Activated naive CD4-positive, alpha-beta T cell treated with anti-CD3 and anti-CD28 coated beads for 36 hours (primary cell): Measurements from ENCODE around the gene SPATA9. TPM values are rescaled to one million over a fixed set of nuclear protein-coding genes. Genes with fewer than 3 reads are reported as not detected.

Source experiments
- CTCF ChIA-PET: fragments of 350-600 bp; sonication (Branson Sonifier 250); formaldehyde crosslinking; loops from one replicate; lab custom pipeline; 2021; ENCODE audit warnings: antibody characterized with exemption; lab: Charles Lee
- DNase-seq: peaks from one replicate; pipeline ENCODE4 v3.0.0-alpha.2; 2020
- H3K27ac Mint-ChIP-seq: one replicate; pipeline ENCODE4 v1.8.0; 2021; ENCODE audit warnings: mild to moderate bottlenecking, mixed read lengths
- H3K27me3 Mint-ChIP-seq: one replicate; pipeline ENCODE4 v1.8.0; 2021; ENCODE audit warnings: low read depth, mixed read lengths
- H3K36me3 Mint-ChIP-seq: one replicate; pipeline ENCODE4 v1.8.0; 2021; ENCODE audit warnings: low read depth, mixed read lengths
- H3K4me1 Mint-ChIP-seq: one replicate; pipeline ENCODE4 v1.8.0; 2021; ENCODE audit warnings: low read depth, mixed read lengths
- H3K4me3 Mint-ChIP-seq: one replicate; pipeline ENCODE4 v1.8.0; 2021; ENCODE audit warnings: mild to moderate bottlenecking, moderate library complexity, mixed read lengths
- H3K9me3 Mint-ChIP-seq: one replicate; pipeline ENCODE4 v1.8.0; 2021; ENCODE audit warnings: mixed read lengths
- intact Hi-C: fragments of 100-400 bp; cut with micrococcal nuclease; formaldehyde crosslinking; loops from one replicate; pipeline ENCODE4 v1.15.1; 2023
- total RNA-seq, 2 experiments: library from RNA; stranded (reverse); gene quantifications; one replicate each; pipeline ENCODE4 v1.2.3, GENCODE V29; 2021

SPATA9 gene
- total RNA-seq, 2 experiments from 2014 or later, result not detected

DNA sequence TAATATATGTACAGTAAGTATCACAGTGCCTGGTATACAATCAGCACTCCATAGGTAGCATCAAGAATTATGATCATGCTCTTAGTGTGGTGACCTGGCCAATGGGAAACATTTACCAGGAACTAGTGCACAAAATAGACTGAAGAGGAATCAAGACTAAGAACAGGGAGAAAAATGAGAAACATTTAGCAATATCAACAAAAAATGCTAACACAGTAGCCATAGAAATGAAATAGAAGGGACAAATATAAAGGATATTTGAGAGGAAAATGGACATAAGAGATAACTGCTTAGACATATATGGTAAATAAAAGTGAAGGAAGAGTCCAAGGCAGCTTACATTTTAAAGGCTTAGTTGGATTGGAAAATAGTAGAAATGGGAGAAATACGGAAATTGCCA, 16.5 kb upstream of the SPATA9 start:
- Mint-ChIP-seq H3K27me3 (peaks cover 8% of the 10 kb centered on the region), H3K9me3 (no peaks in the 10 kb centered on the region), H3K4me3 (no peak overlapping the region), H3K4me1 (no peaks in the 10 kb centered on the region), H3K36me3 (no peaks in the 10 kb centered on the region), H3K27ac (no peak overlapping the region)
- DNase-seq, result no peak
- CTCF ChIA-PET, result no interaction called here
- intact Hi-C loops, result no loop called here

- Mint-ChIP-seq H3K4me3 (no peak overlapping the region), H3K27me3 (peaks cover 8% of the 10 kb centered on the region), H3K9me3 (no peaks in the 10 kb centered on the region), H3K4me1 (no peaks in the 10 kb centered on the region), H3K27ac (no peak overlapping the region), H3K36me3 (no peaks in the 10 kb centered on the region)
- CTCF ChIA-PET, result interaction anchor here (0.6 to 1.9 kb wide), 5 partner anchors 32 to 902 kb away, joined by 3 to 6 read pairs (median 3); no protein-coding TSS in a partner anchor
- DNase-seq, result no peak
- intact Hi-C loops, result no loop called here
Measured at GRCh38 chr5:95697781-95698681, 15.2 kb upstream of the SPATA9 start.

DNA sequence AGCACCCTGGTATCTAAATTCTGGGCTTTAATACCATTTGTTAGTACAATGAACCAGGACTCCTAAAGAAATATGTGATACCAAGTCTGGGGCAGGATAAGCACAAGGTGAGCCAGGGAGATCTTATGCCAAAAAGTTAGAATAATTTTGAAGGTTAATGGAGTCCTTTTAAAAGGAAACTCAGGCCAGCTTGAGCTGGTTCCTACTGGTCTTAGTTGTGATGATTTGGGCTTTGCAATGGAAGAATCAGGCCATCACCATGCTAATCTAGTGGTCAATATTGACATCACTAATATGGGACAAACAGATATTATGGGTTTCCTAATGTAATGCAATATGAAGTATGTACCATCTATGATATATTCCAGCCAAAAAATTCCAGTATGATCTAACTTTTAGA, 7.5 kb upstream of the SPATA9 start:
- intact Hi-C loops, result no loop called here
- Mint-ChIP-seq H3K4me1 (no peaks in the 10 kb centered on the region), H3K27ac (no peak overlapping the region)

DNA sequence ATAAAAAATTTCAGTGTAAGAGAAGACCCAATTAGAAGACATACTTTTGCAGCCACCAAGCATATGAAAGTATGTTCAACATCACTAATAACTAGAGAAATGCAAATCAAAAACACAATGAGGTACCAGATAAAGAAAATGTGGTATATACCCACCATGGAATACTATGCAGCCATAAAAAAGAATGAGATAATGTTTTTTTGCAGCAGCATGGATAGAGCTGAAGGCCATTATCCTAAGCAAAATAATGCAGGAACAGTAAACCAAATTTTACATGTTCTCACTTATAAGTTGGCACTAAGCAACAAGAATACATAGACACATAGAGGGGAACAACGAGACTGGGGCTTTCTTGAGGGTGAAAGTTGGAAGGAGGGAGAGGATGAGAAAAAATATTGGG, 6.9 kb upstream of the SPATA9 start:
- no peak overlapping the region for H3K27ac Mint-ChIP-seq
- no peaks in the 10 kb centered on the region for H3K27me3 Mint-ChIP-seq
- H3K4me1 Mint-ChIP-seq, result no peaks in the 10 kb centered on the region
- CTCF ChIA-PET, result no interaction called here
- intact Hi-C loops, result no loop called here
- H3K4me3 Mint-ChIP-seq, result no peak overlapping the region
- peaks cover 5% of the 10 kb centered on the region for H3K9me3 Mint-ChIP-seq
- no peak for DNase-seq
- H3K36me3 Mint-ChIP-seq, result no peaks in the 10 kb centered on the region

More for the DNA sequence above, 7.5 kb upstream of the SPATA9 start:
- DNase-seq, result no peak
- CTCF ChIA-PET, result no interaction called here
- H3K9me3 Mint-ChIP-seq, result peaks cover 5% of the 10 kb centered on the region
- H3K4me3 Mint-ChIP-seq, result no peak overlapping the region
- H3K36me3 Mint-ChIP-seq, result no peaks in the 10 kb centered on the region
- H3K27me3 Mint-ChIP-seq, result no peaks in the 10 kb centered on the region

DNA sequence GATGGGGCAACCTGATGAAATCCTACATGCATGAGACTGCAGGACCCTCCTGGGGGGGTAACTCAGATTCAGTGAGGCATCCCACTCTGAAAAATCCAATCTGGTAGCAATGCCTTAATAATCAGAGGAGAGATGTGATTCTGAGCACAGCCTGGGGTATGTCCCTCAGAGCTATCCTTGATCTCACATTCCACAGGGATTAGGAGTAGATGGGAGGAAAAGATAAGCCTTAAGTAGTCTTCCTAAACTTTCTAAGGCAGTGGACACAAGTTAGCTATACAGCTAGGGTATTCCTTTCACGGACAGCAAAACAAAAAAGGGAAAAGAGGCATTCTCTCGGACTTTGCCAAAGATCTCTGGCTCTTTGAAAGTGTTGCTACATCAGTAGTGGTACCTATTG, 3.9 kb upstream of the SPATA9 start:
- H3K36me3 Mint-ChIP-seq, result no peaks in the 10 kb centered on the region
- H3K9me3 Mint-ChIP-seq, result peaks cover 5% of the 10 kb centered on the region
- H3K4me1 Mint-ChIP-seq, result no peaks in the 10 kb centered on the region
- no peaks in the 10 kb centered on the region for H3K27me3 Mint-ChIP-seq
- no peak overlapping the region for H3K27ac Mint-ChIP-seq
- intact Hi-C loops, result no loop called here
- no peak overlapping the region for H3K4me3 Mint-ChIP-seq
- DNase-seq, result no peak
- CTCF ChIA-PET, result no interaction called here

GRCh38 chr5:95684361-95684760, 1.6 kb upstream of the SPATA9 start:
- DNase-seq, result no peak
- CTCF ChIA-PET, result no interaction called here
- Mint-ChIP-seq H3K4me3 (no peak overlapping the region), H3K9me3 (no peaks in the 10 kb centered on the region), H3K4me1 (no peaks in the 10 kb centered on the region), H3K36me3 (no peaks in the 10 kb centered on the region), H3K27me3 (peaks cover 2% of the 10 kb centered on the region), H3K27ac (no peak overlapping the region)
- intact Hi-C loops, result no loop called here

- H3K4me1 Mint-ChIP-seq, result no peaks in the 10 kb centered on the region
- peaks cover 3% of the 10 kb centered on the region for H3K27me3 Mint-ChIP-seq
- CTCF ChIA-PET, result interaction anchor here (0.6 to 2.0 kb wide), 2 partner anchors 9 to 81 kb away, joined by 3 to 9 read pairs; no protein-coding TSS in a partner anchor
- no peaks in the 10 kb centered on the region for H3K9me3 Mint-ChIP-seq
- no peak for DNase-seq
- H3K36me3 Mint-ChIP-seq, result no peaks in the 10 kb centered on the region
- intact Hi-C loops, result no loop called here
- H3K4me3 Mint-ChIP-seq, result no peak overlapping the region
- H3K27ac Mint-ChIP-seq, result no peak overlapping the region
Measured at GRCh38 chr5:95673081-95673480, 9.7 kb downstream of the SPATA9 start.

DNA sequence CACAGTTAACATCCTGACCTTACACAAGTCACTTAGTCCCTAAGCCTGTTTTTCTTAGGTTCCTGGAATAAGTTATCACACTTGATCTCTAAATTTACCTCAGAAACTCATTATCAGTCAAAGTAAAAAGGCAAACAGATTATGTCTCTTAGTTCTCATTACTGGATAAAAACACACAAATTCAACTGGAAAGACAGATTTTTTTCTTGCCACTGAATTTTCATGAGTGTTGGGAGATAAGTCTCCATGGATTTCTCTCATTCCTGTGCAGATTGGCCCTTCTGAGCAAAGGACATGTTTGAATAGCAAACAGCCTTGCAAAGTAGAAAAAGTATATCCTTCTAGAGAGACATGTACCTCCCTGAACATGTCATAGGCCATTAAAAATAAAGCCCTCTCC, 10.2 kb downstream of the SPATA9 start:
- Mint-ChIP-seq H3K9me3 (no peaks in the 10 kb centered on the region), H3K4me3 (no peak overlapping the region), H3K36me3 (no peaks in the 10 kb centered on the region), H3K27me3 (peaks cover 3% of the 10 kb centered on the region), H3K27ac (no peak overlapping the region), H3K4me1 (no peaks in the 10 kb centered on the region)
- no peak for DNase-seq
- intact Hi-C loops, result no loop called here
- CTCF ChIA-PET, result interaction anchor here (1.0 to 1.5 kb wide), 2 partner anchors 109 to 174 kb away, joined by 3 to 6 read pairs; no protein-coding TSS in a partner anchor

GRCh38 chr5:95671826-95672225, 11.0 kb downstream of the SPATA9 start:
- Mint-ChIP-seq H3K36me3 (no peaks in the 10 kb centered on the region), H3K27ac (no peak overlapping the region), H3K9me3 (no peaks in the 10 kb centered on the region), H3K27me3 (peaks cover under 1% of the 10 kb centered on the region), H3K4me1 (no peaks in the 10 kb centered on the region), H3K4me3 (no peak overlapping the region)
- intact Hi-C loops, result no loop called here
- CTCF ChIA-PET, result interaction anchor here (0.7 to 1.5 kb wide), 4 partner anchors 77 to 189 kb away, joined by 3 to 6 read pairs (median 4); no protein-coding TSS in a partner anchor
- no peak for DNase-seq

- CTCF ChIA-PET, result interaction anchor here (0.9 to 1.5 kb wide), 2 partner anchors 11 to 111 kb away, joined by 3 to 7 read pairs; no protein-coding TSS in a partner anchor
- DNase-seq, result no peak
- no peaks in the 10 kb centered on the region for H3K4me1 Mint-ChIP-seq
- intact Hi-C loops, result no loop called here
- no peaks in the 10 kb centered on the region for H3K27me3 Mint-ChIP-seq
- H3K27ac Mint-ChIP-seq, result no peak overlapping the region
- no peaks in the 10 kb centered on the region for H3K9me3 Mint-ChIP-seq
- no peak overlapping the region for H3K4me3 Mint-ChIP-seq
- no peaks in the 10 kb centered on the region for H3K36me3 Mint-ChIP-seq
Measured at GRCh38 chr5:95670568-95670967, 12.2 kb downstream of the SPATA9 start.

- no peak overlapping the region for H3K4me3 Mint-ChIP-seq
- H3K9me3 Mint-ChIP-seq, result no peaks in the 10 kb centered on the region
- no peak overlapping the region for H3K27ac Mint-ChIP-seq
- DNase-seq, result no peak
- intact Hi-C loops, result no loop called here
- no peaks in the 10 kb centered on the region for H3K36me3 Mint-ChIP-seq
- CTCF ChIA-PET, result interaction anchor here (0.5 to 1.5 kb wide), 5 partner anchors 12 to 701 kb away, joined by 3 to 7 read pairs (median 3); no protein-coding TSS in a partner anchor
- H3K4me1 Mint-ChIP-seq, result no peaks in the 10 kb centered on the region
- H3K27me3 Mint-ChIP-seq, result no peaks in the 10 kb centered on the region
Measured at GRCh38 chr5:95669985-95670384, 12.8 kb downstream of the SPATA9 start.

GRCh38 chr5:95669540-95669939, 13.3 kb downstream of the SPATA9 start:
- no peaks in the 10 kb centered on the region for H3K27me3 Mint-ChIP-seq
- no peaks in the 10 kb centered on the region for H3K9me3 Mint-ChIP-seq
- CTCF ChIA-PET, result interaction anchor here (0.5 to 1.5 kb wide), 4 partner anchors 102 to 700 kb away, joined by 3 to 7 read pairs (median 3); no protein-coding TSS in a partner anchor
- no peak overlapping the region for H3K4me3 Mint-ChIP-seq
- H3K27ac Mint-ChIP-seq, result no peak overlapping the region
- H3K4me1 Mint-ChIP-seq, result no peaks in the 10 kb centered on the region
- intact Hi-C loops, result no loop called here
- H3K36me3 Mint-ChIP-seq, result no peaks in the 10 kb centered on the region
- DNase-seq, result no peak
